Ovary (tissue), 9 donors: ENCODE data around the gene STIM2. TPM values are rescaled to one million over a fixed set of nuclear protein-coding genes. Genes with fewer than 3 reads are reported as not detected.
"Not testable (repeated sequence)": the region's sequence is repeated elsewhere in the genome, so short reads cannot be mapped to it uniquely, and the experiment has no call there.

Experiments
- DNase-seq, 5 donors: peaks; one replicate each; pipeline ENCODE4 v3.0.0-alpha.2; 2019 to 2020
- H3K27ac ChIP-seq, 2 donors: fragments of 200-600 bp; one replicate each; pipeline versions ENCODE4 v1.5.1 to v1.8.0; 2019 to 2022
- H3K27me3 ChIP-seq: fragments of 200-600 bp; one replicate; pipeline ENCODE4 v1.8.0; 2022
- H3K36me3 ChIP-seq: fragments of 200-600 bp; sonication (generic); one replicate; pipeline ENCODE4 v1.5.1; 2019
- H3K4me1 ChIP-seq: one replicate; pipeline ENCODE4 v1.8.1; 2013; ENCODE audit warnings: mild to moderate bottlenecking, moderate library complexity; ENCODE audit not compliant: insufficient read depth
- H3K4me3 ChIP-seq: fragments of 200-600 bp; sonication (generic); one replicate; pipeline ENCODE4 v1.5.1; 2017
- H3K9me3 ChIP-seq, 2 donors: fragments of 200-600 bp in 1 of 2; sonication (generic) in 1 of 2; one replicate each; pipeline versions ENCODE4 v1.5.1 to v1.8.1; 2013 to 2019; ENCODE audit warnings: mild to moderate bottlenecking in 1 of 2, moderate library complexity in 1 of 2
- CTCF ChIP-seq, 3 donors: fragments of 450-650 bp in 2 of 3; fragments of 200-600 bp in 1 of 3; IDR thresholded peaks; one replicate each; pipeline versions ENCODE4 v1.5.1 to v1.8.0; 2016 to 2022; ENCODE audit warnings: antibody characterized with exemption in 3 of 3, mild to moderate bottlenecking in 1 of 3
- EP300 ChIP-seq: sonication (generic); formaldehyde crosslinking; IDR thresholded peaks from one replicate; pipeline ENCODE4 v1.6.1; 2017; ENCODE audit warnings: antibody characterized with exemption
- POLR2A ChIP-seq: fragments of 450-650 bp; IDR thresholded peaks from one replicate; pipeline ENCODE4 v1.6.1; 2017; ENCODE audit warnings: antibody characterized with exemption, mild to moderate bottlenecking, moderate library complexity
- WGBS, 3 donors: extraction: QIAGEN DNeasy Blood & Tissue Kit in 1 of 3; methylation state at CpG; one replicate each; pipeline versions ENCODE4 v1.1.5 to v1.1.7; 2013 to 2017; 5-methylcytosine and 5-hydroxymethylcytosine counted together
- intact Hi-C, 4 donors: fragments of 100-400 bp; cut with DNase I; formaldehyde crosslinking; loops; one replicate each; pipeline versions ENCODE4 v1.11.0 to v1.15.1; 2022 to 2023
- polyA plus RNA-seq, 2 donors: library from polyadenylated mRNA; stranded (reverse); fragments of 200-250 nt in 1 of 2; fragments of 350-450 nt in 1 of 2; fragmentation: Illumina TruSeq in 1 of 2; extraction: RNeasy Lipid Tissue Mini Kit (QIAGEN cat#74804) in 1 of 2; gene quantifications; one replicate each; pipeline ENCODE4 v1.2.3, GENCODE V29; 2013 to 2014
- total RNA-seq, 7 donors: library from RNA; depleted of rRNA in 2 of 7; stranded (reverse); fragments of >200 nt in 2 of 7; fragmentation: NEBNext Ultra II Directional in 3 of 7; extraction: Animal tissue kit (Norgen Biotek cat#: 25700) in 3 of 7; gene quantifications; one replicate each; pipeline versions ENCODE4 v1.1.0 to v1.2.4, GENCODE V29; 2016 to 2023
- donor health status: DM: no; HTN: no; CAD: no; lungs with moderate emphysema.
- donor health status: DM: no; HTN: no; CAD: no.
- donor health status: Bipolar disorder and iron deficiency.
- donor health status: DM: yes; HTN: yes; CAD: no.
- donor health status: DM: no; HTN: no; CAD: no.
- donor health status: DM: yes; HTN: yes; CAD: no.

The STIM2 gene
- total and polyA plus RNA-seq, 9 donors: 24.0 to 47.9 (median 38.8) TPM

DNA sequence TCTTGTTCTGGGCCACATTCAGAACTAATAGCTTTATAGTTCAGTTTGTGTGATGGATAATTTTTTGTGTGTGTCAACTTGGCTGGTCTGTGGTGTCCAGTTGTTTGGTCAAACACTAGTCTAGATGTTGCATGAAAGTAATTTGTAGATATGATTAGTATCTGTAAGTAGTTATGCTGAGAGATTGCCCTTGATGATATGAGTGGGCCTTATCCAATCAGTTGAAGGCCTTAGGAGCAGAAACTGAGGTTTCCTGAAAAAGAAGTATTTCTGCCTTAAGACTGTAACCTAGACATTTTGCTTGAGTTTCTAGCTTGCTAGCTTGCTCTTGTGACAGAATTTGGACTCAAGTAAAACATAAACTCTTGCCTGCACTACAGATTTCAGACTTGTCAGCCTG, 30.4 kb downstream of the STIM2 start:
- H3K36me3 ChIP-seq: no peaks in the 10 kb centered on the region
- no peak overlapping the region for H3K4me3 ChIP-seq
- H3K27ac ChIP-seq: no peak overlapping the region
- no peaks in the 10 kb centered on the region for H3K9me3 ChIP-seq
- no peak for TF ChIP-seq EP300
- no peak for TF ChIP-seq CTCF (IDR thresholded peaks at IDR 0.05)
- no peak for TF ChIP-seq POLR2A
- peaks cover 4% of the 10 kb centered on the region for H3K4me1 ChIP-seq
- no peaks in the 10 kb centered on the region for H3K27me3 ChIP-seq
- DNase-seq: no peak
- intact Hi-C loops: no loop called here

DNA sequence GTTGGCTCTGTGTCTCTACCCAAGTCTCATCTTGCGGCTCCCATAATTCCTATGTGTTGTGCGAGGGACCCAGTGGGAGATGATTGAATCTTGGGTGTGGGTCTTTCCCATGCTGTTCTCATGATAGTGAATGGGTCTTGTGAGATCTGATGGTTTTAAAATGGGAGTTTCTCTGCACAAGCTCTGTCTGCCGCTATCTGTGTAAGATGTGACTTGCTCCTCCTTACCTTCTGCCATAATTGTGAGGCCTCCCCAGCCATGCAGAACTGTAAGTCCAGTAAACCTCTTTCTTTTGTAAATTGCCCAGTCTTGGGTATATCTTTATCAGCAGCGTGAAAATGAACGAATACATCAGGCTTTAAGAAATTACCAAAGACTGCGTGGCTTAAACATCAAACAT, 31.2 kb downstream of the STIM2 start:
- no peak overlapping the region for H3K27ac ChIP-seq
- H3K4me3 ChIP-seq: no peak overlapping the region
- H3K4me1 ChIP-seq: no peaks in the 10 kb centered on the region
- intact Hi-C loops: no loop called here
- no peaks in the 10 kb centered on the region for H3K27me3 ChIP-seq
- H3K36me3 ChIP-seq: no peaks in the 10 kb centered on the region
- H3K9me3 ChIP-seq: no peaks in the 10 kb centered on the region
- 97 to 99% (median 97%) methylated on average over 6 of the region's 6 CpGs for WGBS, 3 donors
- no peak for DNase-seq
- TF ChIP-seq EP300: no peak
- TF ChIP-seq CTCF (IDR thresholded peaks at IDR 0.05): no peak
- no peak for TF ChIP-seq POLR2A

- intact Hi-C loops: no loop called here
Measured at GRCh38 chr4:26892480-26893150, 32.0 kb downstream of the STIM2 start.

GRCh38 chr4:26893491-26893890, 32.9 kb downstream of the STIM2 start:
- no peak for TF ChIP-seq POLR2A
- TF ChIP-seq CTCF (IDR thresholded peaks at IDR 0.05): no peak
- TF ChIP-seq EP300: no peak
- Histone ChIP-seq H3K4me3 (no peak overlapping the region), H3K27me3 (no peaks in the 10 kb centered on the region), H3K9me3 (no peaks in the 10 kb centered on the region), H3K4me1 (no peaks in the 10 kb centered on the region), H3K27ac (no peak overlapping the region), H3K36me3 (no peaks in the 10 kb centered on the region)
- no peak for DNase-seq
- intact Hi-C loops: no loop called here
- WGBS, 3 donors: 57 to 69% (median 60%) methylated on average over 2 of the region's 2 CpGs

More at GRCh38 chr4:26892480-26893150, 32.0 kb downstream of the STIM2 start:
- Histone ChIP-seq H3K4me3 (no peak overlapping the region), H3K36me3 (no peaks in the 10 kb centered on the region), H3K27ac (no peak overlapping the region), H3K4me1 (no peaks in the 10 kb centered on the region), H3K27me3 (no peaks in the 10 kb centered on the region), H3K9me3 (no peaks in the 10 kb centered on the region)
- no peak for DNase-seq
- TF ChIP-seq POLR2A (no peak), CTCF (IDR thresholded peaks at IDR 0.05) (no peak), EP300 (no peak)
- 68 to 87% (median 80%) methylated on average over 3 of the region's 3 CpGs for WGBS, 3 donors

DNA sequence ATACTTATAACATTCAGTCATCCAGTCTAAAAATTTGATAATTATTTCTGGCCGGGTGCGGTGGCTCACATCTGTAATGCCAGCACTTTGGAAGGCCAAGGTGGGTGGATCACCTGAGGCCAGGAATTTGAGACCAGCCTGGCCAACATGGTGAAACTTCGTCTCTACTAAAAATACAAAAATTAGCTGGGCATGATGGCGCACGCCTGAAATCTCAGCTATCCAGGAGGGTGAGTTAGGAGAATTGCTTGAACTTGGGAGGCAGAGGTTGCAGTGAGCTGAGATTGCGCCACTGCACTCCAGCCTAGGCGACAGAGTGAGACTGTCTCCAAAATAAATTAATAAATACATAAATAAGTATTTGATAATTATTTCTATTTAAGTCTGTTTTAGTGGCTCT, 34.2 kb downstream of the STIM2 start:
- H3K36me3 ChIP-seq, DNase-seq, H3K4me3 ChIP-seq, H3K27ac ChIP-seq, intact Hi-C loops, H3K9me3 ChIP-seq, H3K27me3 ChIP-seq, H3K4me1 ChIP-seq: not testable (repeated sequence)
- 92 to 98% (median 94%) methylated on average over 7 of the region's 7 CpGs for WGBS, 3 donors
